IMR-90 (cell line): ENCODE results near the gene BCAS3. TPM values are rescaled to one million over a fixed set of nuclear protein-coding genes. Genes with fewer than 3 reads are reported as not detected.

Experiments
- ATAC-seq: fragments of 200-7000 bp; cut with Tn5 transposase; 2 replicates; pipeline ENCODE4 v1.9.1; 2020; ENCODE audit warnings: low read depth, mild to moderate bottlenecking, moderate library complexity
- BruUV-seq: library from RNA; stranded (reverse); fragments of 400-500 nt; replicated peaks from 2 replicates; lab custom pipeline; 2021; lab: Mats Ljungman, UMichigan
- CTCF ChIA-PET: fragments of 300-600 bp; formaldehyde crosslinking; extraction: SDS; loops from one replicate; lab custom pipeline; 2021; ENCODE audit warnings: antibody characterized with exemption; lab: Yijun Ruan, JAX
- POLR2A ChIA-PET: fragments of 300-600 bp; sonication (Branson Sonifier 250); formaldehyde crosslinking; loops from one replicate; lab custom pipeline; 2022; ENCODE audit warnings: antibody characterized with exemption; ENCODE audit not compliant: unreplicated experiment; lab: Charles Lee
- DNase-seq: peaks from one replicate; pipeline ENCODE4 v3.0.0; 2013
- H2AFZ ChIP-seq: replicated peaks from 2 replicates; pipeline ENCODE3; 2013; ENCODE audit warnings: low read length, mild to moderate bottlenecking; ENCODE audit not compliant: poor library complexity
- H2AK5ac ChIP-seq: 2 replicates; pipeline ENCODE4 v1.6.1; 2013; ENCODE audit warnings: low read depth, low read length, inconsistent platforms
- H2AK9ac ChIP-seq: replicated peaks from 2 replicates; pipeline ENCODE3; 2013; ENCODE audit warnings: mild to moderate bottlenecking, low read depth, low read length, moderate library complexity; ENCODE audit not compliant: poor library complexity
- H2BK120ac ChIP-seq: 2 replicates; pipeline ENCODE4 v1.6.1; 2013; ENCODE audit warnings: low read depth, low read length, inconsistent platforms
- H2BK15ac ChIP-seq: 3 replicates; pipeline ENCODE4 v1.6.1; 2013; ENCODE audit warnings: low read depth, low read length, inconsistent platforms
- H2BK20ac ChIP-seq: 2 replicates; pipeline ENCODE4 v1.6.1; 2013; ENCODE audit warnings: low read depth, mild to moderate bottlenecking, inconsistent platforms, low read length, moderate library complexity
- H2BK5ac ChIP-seq: 2 replicates; pipeline ENCODE4 v1.6.1; 2013; ENCODE audit warnings: mild to moderate bottlenecking, low read depth, low read length, inconsistent platforms; ENCODE audit not compliant: poor library complexity, severe bottlenecking
- H3K14ac ChIP-seq: replicated peaks from 2 replicates; pipeline ENCODE4 v1.6.1; 2013; ENCODE audit warnings: low read depth, low read length, inconsistent platforms
- H3K18ac ChIP-seq: 2 replicates; pipeline ENCODE4 v1.6.1; 2013; ENCODE audit warnings: low read depth, low read length, control low read depth
- H3K23ac ChIP-seq: 2 replicates; pipeline ENCODE4 v1.6.1; 2013; ENCODE audit warnings: low read depth, low read length, inconsistent platforms
- H3K27ac ChIP-seq: 2 replicates; pipeline ENCODE4 v1.5.1; 2013; ENCODE audit warnings: mild to moderate bottlenecking, control low read depth, low read length; ENCODE audit not compliant: insufficient read depth
- H3K27me3 ChIP-seq: 2 replicates; pipeline ENCODE4 v1.6.1; 2013; ENCODE audit warnings: low read length; ENCODE audit not compliant: control insufficient read depth, insufficient read depth
- H3K36me3 ChIP-seq: 2 replicates; pipeline ENCODE4 v1.6.1; 2013; ENCODE audit warnings: low read length, mixed read lengths; ENCODE audit not compliant: control insufficient read depth, insufficient read depth
- H3K4ac ChIP-seq: 2 replicates; pipeline ENCODE4 v1.6.1; 2013; ENCODE audit warnings: low read depth, low read length, inconsistent platforms
- H3K4me1 ChIP-seq: 2 replicates; pipeline ENCODE4 v1.6.1; 2013; ENCODE audit warnings: low read length, mixed read lengths; ENCODE audit not compliant: control insufficient read depth, insufficient read depth
- H3K4me2 ChIP-seq: 2 replicates; pipeline ENCODE4 v1.6.1; 2013; ENCODE audit warnings: low read depth, mild to moderate bottlenecking, control low read depth, low read length, moderate library complexity
- H3K4me3 ChIP-seq: 2 replicates; pipeline ENCODE4 v1.5.1; 2013; ENCODE audit warnings: low read depth, mild to moderate bottlenecking, control low read depth, low read length, moderate library complexity; ENCODE audit not compliant: insufficient read depth
- H3K56ac ChIP-seq: 2 replicates; pipeline ENCODE4 v1.6.1; 2013; ENCODE audit warnings: low read length, inconsistent platforms; ENCODE audit not compliant: insufficient read depth; ENCODE audit errors: extremely low read depth
- H3K79me1 ChIP-seq, 2 experiments: 2 replicates each; pipeline ENCODE4 v1.6.1; 2013; ENCODE audit warnings: low read length in 2 of 2, inconsistent platforms in 1 of 2, low read depth in 1 of 2
- H3K9ac ChIP-seq: 2 replicates; pipeline ENCODE4 v1.6.1; 2013; ENCODE audit warnings: low read depth, low read length, control low read depth
- H3K9me1 ChIP-seq: 2 replicates; pipeline ENCODE4 v1.6.1; 2013; ENCODE audit warnings: low read length, inconsistent platforms; ENCODE audit not compliant: insufficient read depth
- H3K9me3 ChIP-seq: 2 replicates; pipeline ENCODE4 v1.6.1; 2013; ENCODE audit warnings: low read length; ENCODE audit not compliant: control insufficient read depth, insufficient read depth
- H4K20me1 ChIP-seq: 2 replicates; pipeline ENCODE4 v1.6.1; 2013; ENCODE audit warnings: low read length, inconsistent platforms; ENCODE audit not compliant: insufficient read depth
- H4K5ac ChIP-seq: 2 replicates; pipeline ENCODE4 v1.6.1; 2013; ENCODE audit warnings: mild to moderate bottlenecking, low read depth, low read length, control low read depth
- H4K8ac ChIP-seq, 2 experiments: 2 replicates each; pipeline ENCODE4 v1.6.1; 2013; ENCODE audit warnings: low read depth in 2 of 2, low read length in 2 of 2, control low read depth in 1 of 2, inconsistent platforms in 1 of 2
- H4K91ac ChIP-seq: 2 replicates; pipeline ENCODE4 v1.6.1; 2013; ENCODE audit warnings: low read depth, low read length, inconsistent platforms; ENCODE audit not compliant: insufficient read depth
- BHLHE40 ChIP-seq: fragments of 150-350 bp; IDR thresholded peaks from 2 replicates; pipeline ENCODE4 v1.6.1; 2016; ENCODE audit warnings: mild to moderate bottlenecking, low read depth, low read length
- CEBPB ChIP-seq: IDR thresholded peaks from 2 replicates; pipeline ENCODE4 v1.6.1; 2012; ENCODE audit warnings: low read depth, low read length, improper control_type of control experiment
- CHD1 ChIP-seq: IDR thresholded peaks from 2 replicates; pipeline ENCODE4 v1.6.1; 2012; ENCODE audit warnings: low read depth, low read length, improper control_type of control experiment
- CTCF ChIP-seq: conservative IDR thresholded peaks from 2 replicates; pipeline ENCODE4 v1.5.1; 2012; ENCODE audit warnings: mild to moderate bottlenecking, low read depth, low read length, improper control_type of control experiment
- FOS ChIP-seq: fragments of 150-350 bp; IDR thresholded peaks from 2 replicates; pipeline ENCODE4 v1.6.1; 2016; ENCODE audit warnings: low read depth, low read length
- MAFK ChIP-seq: IDR thresholded peaks from 2 replicates; pipeline ENCODE4 v1.6.1; 2012; ENCODE audit warnings: low read depth, low read length, improper control_type of control experiment
- MAZ ChIP-seq: IDR thresholded peaks from 2 replicates; pipeline ENCODE4 v1.6.1; 2012; ENCODE audit warnings: low read depth, mild to moderate bottlenecking, low read length, improper control_type of control experiment, moderate library complexity, borderline replicate concordance
- MXI1 ChIP-seq: IDR thresholded peaks from 2 replicates; pipeline ENCODE4 v1.6.1; 2012; ENCODE audit warnings: low read depth, mild to moderate bottlenecking, low read length, moderate library complexity, borderline replicate concordance
- NFE2L2 ChIP-seq: fragments of 150-350 bp; IDR thresholded peaks from 2 replicates; pipeline ENCODE4 v1.6.1; 2016; ENCODE audit warnings: low read depth, mild to moderate bottlenecking, low read length
- POLR2A ChIP-seq: IDR thresholded peaks from 2 replicates; pipeline ENCODE4 v1.6.1; 2012; ENCODE audit warnings: mild to moderate bottlenecking, low read depth, low read length
- RAD21 ChIP-seq: IDR thresholded peaks from 2 replicates; pipeline ENCODE4 v1.6.1; 2012; ENCODE audit warnings: low read length, improper control_type of control experiment
- RCOR1 ChIP-seq: IDR thresholded peaks from 2 replicates; pipeline ENCODE4 v1.6.1; 2012; ENCODE audit warnings: mild to moderate bottlenecking, low read length, improper control_type of control experiment; ENCODE audit not compliant: insufficient replicate concordance
- RFX5 ChIP-seq: IDR thresholded peaks from 2 replicates; pipeline ENCODE4 v1.8.0; 2012; ENCODE audit warnings: low read depth, mild to moderate bottlenecking, low read length, moderate library complexity
- SMC3 ChIP-seq: fragments of 150-350 bp; IDR thresholded peaks from 2 replicates; pipeline ENCODE4 v1.6.1; 2016; ENCODE audit warnings: low read depth, mild to moderate bottlenecking, antibody characterized with exemption, low read length, moderate library complexity
- WGBS, 2 experiments: methylation state at CpG; one replicate each; pipeline versions ENCODE4 v1.1.5 to v1.1.7; 2013; ENCODE audit warnings: missing lambda C conversion rate in 2 of 2; ENCODE audit not compliant: insufficient read length in 1 of 2; ENCODE audit errors: extremely low coverage in 2 of 2; 5-methylcytosine and 5-hydroxymethylcytosine counted together
- dilution Hi-C: fragments of 300-500 bp; cut with HindIII; formaldehyde crosslinking; loops from one replicate; pipeline ENCODE4 v1.14.3; 2018; ENCODE audit warnings: low sequenced_read_pairs; ENCODE audit not compliant: unreplicated experiment
- in situ Hi-C: fragments of 300-500 bp; cut with MboI; formaldehyde crosslinking; loops from 3 replicates; pipeline ENCODE4 v1.14.3; 2019; ENCODE audit warnings: low sequenced_read_pairs, inconsistent platforms, mixed read lengths
- intact Hi-C: fragments of 100-400 bp; cut with micrococcal nuclease; formaldehyde crosslinking; loops from 2 replicates; pipeline ENCODE4 v1.10.0; 2022
- polyA plus RNA-seq, 3 experiments: library from polyadenylated mRNA; depleted of rRNA; stranded (reverse); fragments of >200 nt; gene quantifications; 2 replicates each; pipeline ENCODE4 v1.2.3, GENCODE V29; 2012; ENCODE audit warnings: low replicate concordance in 1 of 3
- total RNA-seq: library from RNA; depleted of rRNA; stranded (reverse); fragments of >200 nt; gene quantifications from 2 replicates; pipeline ENCODE4 v1.2.3, GENCODE V29; 2012
- TF ChIP-seq, protein P1 (sequence below): fragments of 150-350 bp; IDR thresholded peaks from 2 replicates; pipeline ENCODE4 v1.6.1; 2016; ENCODE audit warnings: low read depth, mild to moderate bottlenecking, low read length, moderate library complexity, borderline replicate concordance
- TF ChIP-seq, protein P2 (sequence below): fragments of 150-350 bp; IDR thresholded peaks from 2 replicates; pipeline ENCODE4 v1.6.1; 2017; ENCODE audit warnings: mild to moderate bottlenecking, antibody characterized with exemption, low read length, low read depth

The BCAS3 gene
- total and polyA plus RNA-seq, 2 of the 4 experiments (the other 2 are of a cell fraction) = 6.3 to 27.1 TPM

- Histone ChIP-seq H2BK15ac (no peak overlapping the region), H4K91ac (no peak overlapping the region), H3K14ac (no peak overlapping the region), H3K18ac (no peak overlapping the region), H3K79me1 (no peaks in the 10 kb centered on the region), H3K9ac (no peak overlapping the region), H4K8ac (no peak overlapping the region), H2BK20ac (no peak overlapping the region), H4K5ac (no peak overlapping the region), H3K4me3 (no peak overlapping the region), H3K27me3 (no peaks in the 10 kb centered on the region), H3K27ac (no peak overlapping the region), H2AK5ac (no peak overlapping the region), H3K4me2 (no peak overlapping the region), H3K23ac (no peak overlapping the region), H3K56ac (no peak overlapping the region), H2BK5ac (no peak overlapping the region), H3K4ac (no peak overlapping the region), H3K36me3 (no peaks in the 10 kb centered on the region; the same call in 1 of the 2 replicates), H3K4me1 (no peaks in the 10 kb centered on the region), H4K20me1 (no peaks in the 10 kb centered on the region), H3K9me1 (no peaks in the 10 kb centered on the region), H2AFZ (no peak overlapping the region), H2BK120ac (no peak overlapping the region), H2AK9ac (no peak overlapping the region), H3K9me3 (no peaks in the 10 kb centered on the region)
- WGBS, 2 experiments = no CpG with 5 or more reads among the region's 3 CpGs
- ChIA-PET POLR2A (no interaction called here), CTCF (no interaction called here)
- intact Hi-C loops (no loop called here), in situ Hi-C loops (no loop called here), dilution Hi-C loops (no loop called here)
- no TSS peak for BruUV-seq
- no peak for TF ChIP-seq CTCF
- no peak for TF ChIP-seq SMC3
- TF ChIP-seq, protein P1, sequence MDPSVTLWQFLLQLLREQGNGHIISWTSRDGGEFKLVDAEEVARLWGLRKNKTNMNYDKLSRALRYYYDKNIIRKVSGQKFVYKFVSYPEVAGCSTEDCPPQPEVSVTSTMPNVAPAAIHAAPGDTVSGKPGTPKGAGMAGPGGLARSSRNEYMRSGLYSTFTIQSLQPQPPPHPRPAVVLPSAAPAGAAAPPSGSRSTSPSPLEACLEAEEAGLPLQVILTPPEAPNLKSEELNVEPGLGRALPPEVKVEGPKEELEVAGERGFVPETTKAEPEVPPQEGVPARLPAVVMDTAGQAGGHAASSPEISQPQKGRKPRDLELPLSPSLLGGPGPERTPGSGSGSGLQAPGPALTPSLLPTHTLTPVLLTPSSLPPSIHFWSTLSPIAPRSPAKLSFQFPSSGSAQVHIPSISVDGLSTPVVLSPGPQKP = no peak
- TF ChIP-seq RFX5 = no peak
- TF ChIP-seq CHD1 = no peak
- no peak for TF ChIP-seq FOS
- no peak for TF ChIP-seq RAD21
- TF ChIP-seq NFE2L2 = no peak
- TF ChIP-seq POLR2A = no peak
- TF ChIP-seq MXI1 = no peak
- TF ChIP-seq, protein P2, sequence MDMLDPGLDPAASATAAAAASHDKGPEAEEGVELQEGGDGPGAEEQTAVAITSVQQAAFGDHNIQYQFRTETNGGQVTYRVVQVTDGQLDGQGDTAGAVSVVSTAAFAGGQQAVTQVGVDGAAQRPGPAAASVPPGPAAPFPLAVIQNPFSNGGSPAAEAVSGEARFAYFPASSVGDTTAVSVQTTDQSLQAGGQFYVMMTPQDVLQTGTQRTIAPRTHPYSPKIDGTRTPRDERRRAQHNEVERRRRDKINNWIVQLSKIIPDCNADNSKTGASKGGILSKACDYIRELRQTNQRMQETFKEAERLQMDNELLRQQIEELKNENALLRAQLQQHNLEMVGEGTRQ = no peak
- no peak for TF ChIP-seq RCOR1
- TF ChIP-seq MAZ = no peak
- TF ChIP-seq MAFK = no peak
- TF ChIP-seq CEBPB = no peak
- TF ChIP-seq BHLHE40 = no peak
- DNase-seq (no peak), ATAC-seq (no peak)
These were observed 26.5 kb downstream of the BCAS3 start for GRCh38 chr17:60704170-60704569.
